Astrocyte of the spinal cord (primary cell): ENCODE data around the gene VIPR2.

ENCODE experiments used
- DNase-seq: peaks from one replicate; pipeline ENCODE4 v3.0.0; 2011; ENCODE audit warnings: low read depth, low spot score
- H3K4me3 ChIP-seq: 2 replicates; pipeline ENCODE4 v1.5.1; 2011; ENCODE audit warnings: low read depth, mild to moderate bottlenecking, low read length, moderate library complexity
- CTCF ChIP-seq: IDR thresholded peaks from 2 replicates; pipeline ENCODE4 v1.5.1; 2012; ENCODE audit warnings: low read depth, mild to moderate bottlenecking, low read length, inconsistent platforms
- in situ Hi-C: cut with HindIII; loops from 2 replicates; pipeline ENCODE4 v1.10.0; 2017; ENCODE audit warnings: low sequenced_read_pairs

The VIPR2 gene

GRCh38 chr7:159059629-159060028 lies 85.0 kb downstream of the VIPR2 start:
- no peak overlapping the region for H3K4me3 ChIP-seq
- no peak for DNase-seq
- in situ Hi-C loops, result no loop called here
- TF ChIP-seq CTCF, result no peak

DNA sequence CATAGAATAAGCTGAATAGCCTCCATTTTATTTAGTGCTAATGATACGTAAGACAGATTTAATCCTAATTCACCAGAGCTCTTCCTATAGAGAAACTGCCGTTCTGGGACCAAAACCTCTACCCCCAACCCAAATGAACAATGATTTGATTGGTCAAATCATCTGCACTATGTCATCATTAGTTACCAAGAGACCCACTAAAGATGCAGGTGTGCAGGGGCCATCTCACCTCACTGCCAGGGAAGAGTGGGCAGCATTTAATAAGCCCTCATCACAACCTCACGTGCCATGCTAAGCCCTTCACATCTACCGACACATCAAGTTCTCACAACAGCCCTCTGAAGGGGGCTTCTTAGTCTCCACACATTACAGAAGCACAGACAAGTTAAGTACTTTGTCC lies 87.0 kb downstream of the VIPR2 start:
- no peak for DNase-seq
- TF ChIP-seq CTCF, result no peak
- H3K4me3 ChIP-seq, result no peak overlapping the region
- in situ Hi-C loops, result no loop called here

GRCh38 chr7:159056737-159057136 lies 87.9 kb downstream of the VIPR2 start:
- no peak for TF ChIP-seq CTCF
- no peak overlapping the region for H3K4me3 ChIP-seq
- no peak for DNase-seq
- in situ Hi-C loops, result no loop called here

GRCh38 chr7:159051916-159052315 lies 92.8 kb downstream of the VIPR2 start:
- in situ Hi-C loops, result no loop called here
- DNase-seq, result no peak
- no peak for TF ChIP-seq CTCF
- no peak overlapping the region for H3K4me3 ChIP-seq

GRCh38 chr7:159050704-159051103 lies 94.0 kb downstream of the VIPR2 start:
- DNase-seq, result no peak
- no peak overlapping the region for H3K4me3 ChIP-seq
- TF ChIP-seq CTCF, result no peak
- in situ Hi-C loops, result no loop called here

DNA sequence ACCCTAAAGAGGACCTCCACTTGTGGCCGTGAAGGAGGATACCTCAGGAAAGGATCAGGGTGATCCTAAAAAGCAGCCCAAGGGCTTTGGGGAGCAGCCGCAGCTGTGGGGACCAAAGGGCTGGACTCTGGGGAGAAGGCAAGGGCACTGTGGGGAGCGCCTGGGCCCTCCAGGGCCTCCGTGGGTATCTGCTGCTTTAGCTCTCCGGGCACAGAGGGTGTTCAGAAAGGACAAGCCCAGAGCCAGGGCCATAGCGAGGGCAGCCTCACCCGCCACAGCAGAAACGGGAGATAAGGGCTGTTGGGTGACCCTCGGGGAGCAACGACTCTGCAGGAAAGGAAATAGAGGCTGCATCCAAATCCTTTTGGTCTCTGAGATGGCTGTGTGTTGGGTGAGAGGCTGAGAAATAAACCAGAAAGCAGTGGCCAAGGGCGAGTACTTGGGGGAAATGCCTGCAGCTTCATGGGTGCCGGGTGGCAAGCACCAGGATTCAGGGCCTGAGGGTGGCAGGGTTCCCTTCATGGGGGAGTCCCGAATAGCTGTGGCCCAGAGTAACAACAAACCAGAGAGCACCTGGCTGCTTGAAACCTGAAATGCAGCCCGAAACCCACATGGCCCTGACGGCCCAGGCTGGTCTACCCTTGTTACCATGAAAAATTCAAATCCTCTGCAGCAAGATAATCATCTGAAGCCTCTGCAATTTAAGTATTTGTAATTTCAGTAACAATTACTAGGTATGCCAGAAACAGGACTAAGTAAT lies 95.2 kb downstream of the VIPR2 start:
- no peak for TF ChIP-seq CTCF
- DNase-seq, result no peak
- in situ Hi-C loops, result no loop called here
- no peak overlapping the region for H3K4me3 ChIP-seq

- no peak for DNase-seq
- no peak overlapping the region for H3K4me3 ChIP-seq
- no peak for TF ChIP-seq CTCF
- in situ Hi-C loops, result no loop called here
These were observed 96.0 kb downstream of the VIPR2 start for GRCh38 chr7:159048656-159049055.
